ENCODE results near the gene ITPRIPL1. TPM values are rescaled to one million over a fixed set of nuclear protein-coding genes. Genes with fewer than 3 reads are reported as not detected.
A peak's percentile ranks its signal among the peaks of the same experiment; 100 is the strongest.

ITPRIPL1 gene
- total RNA-seq, 1 donor from 2014 or later, result 6.1 TPM

DNA sequence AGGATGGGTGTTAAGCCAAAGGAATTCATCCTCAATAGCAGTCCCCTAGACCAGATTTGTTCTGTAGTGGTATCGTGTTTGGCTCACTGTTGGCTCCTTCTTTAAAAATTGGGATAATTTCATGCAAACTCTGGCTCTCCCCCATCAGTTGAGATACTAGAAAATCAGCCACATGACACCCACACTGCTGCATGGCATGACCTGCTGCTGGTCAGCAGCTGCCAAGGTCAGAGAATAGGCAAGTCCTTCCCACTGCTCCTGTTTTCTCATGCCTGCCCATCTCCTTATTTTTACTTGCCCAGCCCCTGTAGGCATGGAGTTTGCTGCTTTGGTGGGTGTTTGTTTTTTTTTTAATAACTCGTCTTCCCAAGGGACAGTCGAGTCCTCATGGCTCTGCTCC lies 18.7 kb upstream of the ITPRIPL1 start:
- peak overlapping the region; percentile 99 for H3K27ac Mint-ChIP-seq
- no peak for DNase-seq (ENCODE audit: low spot score, unreplicated experiment)
- no peaks in the 10 kb centered on the region for H3K9me3 Mint-ChIP-seq (ENCODE audit: low read depth)
- TF ChIP-seq CTCF (IDR thresholded peaks at IDR 0.05; ENCODE audit: unreplicated experiment), result no peak
- H3K4me3 Mint-ChIP-seq (ENCODE audit: low read depth), result peak overlapping the region; percentile 100
- peaks cover 3% of the 10 kb centered on the region for H3K27me3 Mint-ChIP-seq
- H3K4me1 Mint-ChIP-seq (ENCODE audit: low read depth), result peaks cover 21% of the 10 kb centered on the region
- H3K36me3 Mint-ChIP-seq (ENCODE audit: insufficient read depth), result peaks cover 17% of the 10 kb centered on the region

DNA sequence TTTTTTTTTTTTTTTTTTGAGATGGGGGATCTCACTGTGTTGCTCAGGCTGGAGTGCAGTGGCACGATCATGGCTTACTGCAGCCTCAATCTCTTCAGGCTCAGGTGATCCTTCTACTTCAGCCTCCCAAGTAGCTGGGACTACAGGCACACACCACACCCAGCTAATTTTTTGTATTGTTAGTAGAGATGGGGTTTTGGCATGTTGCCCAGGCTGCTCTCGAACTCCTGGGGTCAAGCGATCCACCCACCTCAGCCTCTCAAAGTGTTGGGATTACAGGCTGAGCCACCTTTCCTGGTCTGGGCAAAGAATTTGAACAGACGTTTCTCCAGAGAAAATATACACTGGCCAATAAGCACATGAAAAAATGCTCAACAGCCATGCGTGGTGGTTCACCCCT lies 16.9 kb upstream of the ITPRIPL1 start:
- no peaks in the 10 kb centered on the region for H3K9me3 Mint-ChIP-seq (ENCODE audit: low read depth)
- TF ChIP-seq CTCF (IDR thresholded peaks at IDR 0.05; ENCODE audit: unreplicated experiment), result no peak

GRCh38 chr2:96315005-96315399 lies 10.1 kb upstream of the ITPRIPL1 start:
- H3K4me1 Mint-ChIP-seq (ENCODE audit: low read depth), result no peaks in the 10 kb centered on the region
- no peaks in the 10 kb centered on the region for H3K9me3 Mint-ChIP-seq (ENCODE audit: low read depth)
- no peak overlapping the region for H3K4me3 Mint-ChIP-seq (ENCODE audit: low read depth)
- H3K27me3 Mint-ChIP-seq, result peaks cover 33% of the 10 kb centered on the region
- DNase-seq (ENCODE audit: low spot score, unreplicated experiment), result no peak
- no peak for TF ChIP-seq CTCF (IDR thresholded peaks at IDR 0.05; ENCODE audit: unreplicated experiment)
- no peak overlapping the region for H3K27ac Mint-ChIP-seq
- no peaks in the 10 kb centered on the region for H3K36me3 Mint-ChIP-seq (ENCODE audit: insufficient read depth)

More for the DNA sequence above, 16.9 kb upstream of the ITPRIPL1 start:
- Mint-ChIP-seq H3K36me3 (ENCODE audit: insufficient read depth) (peaks cover 9% of the 10 kb centered on the region), H3K27me3 (peaks cover 12% of the 10 kb centered on the region), H3K27ac (no peak overlapping the region), H3K4me1 (ENCODE audit: low read depth) (peaks cover 21% of the 10 kb centered on the region), H3K4me3 (ENCODE audit: low read depth) (no peak overlapping the region)
- no peak for DNase-seq (ENCODE audit: low spot score, unreplicated experiment)

DNA sequence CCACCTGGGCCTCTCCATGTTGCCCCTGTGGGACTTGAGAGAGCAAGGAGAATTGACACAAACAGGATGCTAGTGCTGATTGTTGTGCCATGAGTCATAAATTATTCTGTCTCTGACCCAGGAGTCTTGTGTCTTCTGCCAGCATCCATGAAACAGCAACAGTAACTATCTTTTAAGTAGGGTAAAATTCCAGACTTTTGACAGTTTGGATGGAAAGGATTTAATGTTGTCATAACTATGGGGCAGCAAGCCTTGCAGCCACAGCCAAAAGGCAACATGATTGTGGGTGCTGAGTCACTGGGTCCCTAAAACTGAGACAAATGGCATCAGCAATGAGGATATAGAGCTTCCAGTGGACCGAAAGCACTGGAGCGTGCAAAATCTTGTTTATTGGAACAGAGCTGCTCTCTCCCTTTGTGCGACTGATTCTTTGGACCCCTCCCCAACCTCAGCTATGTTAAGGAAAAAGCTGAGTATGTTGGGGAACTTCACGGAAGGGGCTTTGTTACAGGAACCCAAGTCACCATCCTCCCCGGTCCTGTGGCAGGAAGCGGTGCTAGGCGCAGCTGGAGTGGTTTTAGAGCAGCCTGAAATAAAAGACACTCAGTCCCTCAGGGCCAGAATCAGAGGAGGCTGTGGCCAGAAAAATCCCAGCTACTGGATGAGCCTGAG lies 9.6 kb upstream of the ITPRIPL1 start:
- no peaks in the 10 kb centered on the region for H3K4me1 Mint-ChIP-seq (ENCODE audit: low read depth)
- peaks cover 36% of the 10 kb centered on the region for H3K27me3 Mint-ChIP-seq
- no peak overlapping the region for H3K4me3 Mint-ChIP-seq (ENCODE audit: low read depth)
- H3K27ac Mint-ChIP-seq, result no peak overlapping the region
- H3K9me3 Mint-ChIP-seq (ENCODE audit: low read depth), result no peaks in the 10 kb centered on the region
- DNase-seq (ENCODE audit: low spot score, unreplicated experiment), result no peak
- H3K36me3 Mint-ChIP-seq (ENCODE audit: insufficient read depth), result no peaks in the 10 kb centered on the region
- TF ChIP-seq CTCF (IDR thresholded peaks at IDR 0.05; ENCODE audit: unreplicated experiment), result no peak

DNA sequence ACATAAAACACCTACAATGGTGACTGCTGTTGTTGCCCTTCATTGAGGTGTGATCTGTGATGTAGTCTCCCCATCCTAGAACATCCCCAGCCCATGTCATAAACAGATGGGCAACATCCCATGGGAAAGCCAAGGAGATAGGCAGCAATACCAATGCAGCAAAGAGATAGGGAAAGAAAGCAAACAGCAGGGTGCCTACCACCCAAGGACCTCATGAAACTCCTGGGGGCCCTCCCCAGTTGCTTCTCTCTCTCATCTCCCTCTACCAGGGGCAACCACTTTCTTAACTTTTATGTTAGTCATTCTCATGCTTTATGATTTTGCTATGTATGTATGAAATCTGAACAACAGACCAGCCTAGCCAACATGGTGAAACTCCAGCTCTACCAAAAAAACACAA lies 8.1 kb upstream of the ITPRIPL1 start:
- Mint-ChIP-seq H3K27ac (no peak overlapping the region), H3K27me3 (peaks cover 43% of the 10 kb centered on the region), H3K4me3 (ENCODE audit: low read depth) (no peak overlapping the region), H3K9me3 (ENCODE audit: low read depth) (no peaks in the 10 kb centered on the region), H3K4me1 (ENCODE audit: low read depth) (peaks cover 3% of the 10 kb centered on the region), H3K36me3 (ENCODE audit: insufficient read depth) (no peaks in the 10 kb centered on the region)
- no peak for DNase-seq (ENCODE audit: low spot score, unreplicated experiment)
- no peak for TF ChIP-seq CTCF (IDR thresholded peaks at IDR 0.05; ENCODE audit: unreplicated experiment)
